COLO668 (cell line): ENCODE measurements around the gene VWDE.

ENCODE experiments used
- DNase-seq: peaks from one replicate; lab custom pipeline; 2025; ENCODE audit not compliant: unreplicated experiment; lab: John Stamatoyannopoulos, UW

The VWDE gene

DNA sequence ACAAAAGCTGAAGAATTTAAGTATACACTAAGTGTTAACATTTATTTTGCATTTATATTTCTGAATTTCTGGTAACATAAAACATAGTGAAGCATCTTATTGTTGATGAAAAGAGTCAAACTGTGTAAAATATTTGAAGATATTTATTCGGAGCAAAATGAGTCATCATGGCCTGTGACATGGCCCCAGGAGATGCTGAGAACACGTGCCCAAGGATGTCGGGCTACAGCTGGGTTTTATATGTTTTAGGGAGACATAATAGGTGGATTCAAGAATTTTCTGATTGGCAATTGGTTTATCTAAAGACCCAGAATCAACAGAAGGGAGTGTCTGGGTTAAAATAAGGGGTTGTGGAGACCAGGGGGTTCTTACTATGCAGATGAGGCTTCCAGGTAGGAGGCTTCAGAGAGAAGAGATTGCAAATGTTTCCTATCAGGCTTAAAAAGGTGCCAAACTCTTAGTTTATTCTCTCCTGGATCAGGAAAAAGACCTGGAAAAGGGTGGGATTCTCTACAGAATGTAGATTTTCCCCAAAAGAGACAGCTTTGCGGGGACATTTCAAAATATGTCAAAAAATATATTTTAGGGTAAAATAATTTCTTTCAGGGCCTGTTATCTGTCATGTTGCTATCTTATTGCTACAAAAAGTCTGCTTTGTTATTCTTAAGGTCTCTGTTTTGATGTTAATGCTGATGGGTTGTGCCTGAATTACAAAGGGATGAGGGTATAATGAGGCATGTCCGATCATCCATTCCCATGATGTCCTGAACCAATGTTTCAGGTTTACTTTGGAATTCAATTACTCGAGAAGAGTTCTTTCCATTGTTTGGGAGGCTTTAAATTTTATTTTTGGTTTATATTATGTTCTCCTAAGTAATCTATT lies 74.5 kb downstream of the VWDE start:
- DNase-seq, result no peak

DNA sequence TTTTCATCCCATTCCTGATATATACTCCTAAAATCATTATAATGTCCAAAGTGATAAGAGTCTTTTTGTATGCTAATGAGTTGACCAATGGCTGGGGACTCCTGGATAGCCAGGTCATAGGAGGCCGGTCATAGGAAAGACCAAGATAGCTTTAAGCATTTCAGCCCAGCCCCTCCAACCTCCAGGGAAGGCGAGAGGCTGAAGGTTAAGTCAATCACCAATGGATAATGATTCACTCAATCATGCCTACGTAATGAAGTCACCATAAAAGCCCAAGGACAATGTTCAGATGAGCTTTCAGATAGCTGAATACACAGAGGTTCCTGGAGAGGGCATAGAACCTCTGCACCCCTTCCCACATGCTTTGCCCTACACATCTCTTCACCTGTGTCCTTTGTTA lies 75.7 kb downstream of the VWDE start:
- DNase-seq, result no peak

DNA sequence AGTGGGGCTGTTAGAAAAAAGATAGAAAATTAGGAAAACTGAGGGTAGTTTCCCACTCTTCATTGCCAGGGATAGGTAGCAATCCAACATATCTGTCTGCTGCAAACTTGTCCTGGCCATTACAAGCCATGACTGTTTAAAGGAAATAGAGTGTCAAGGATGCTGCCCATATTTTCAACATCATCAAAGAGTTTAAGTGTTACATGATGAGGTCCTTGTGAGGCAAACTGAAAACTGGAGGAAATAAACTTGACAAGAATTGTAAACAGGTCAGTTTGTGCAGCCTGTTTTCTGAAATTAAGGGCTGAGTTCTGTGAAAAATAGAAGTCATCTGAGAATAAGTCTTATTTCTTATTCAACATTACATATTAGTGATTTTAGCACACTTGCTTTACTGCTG lies 78.0 kb downstream of the VWDE start:
- DNase-seq, result no peak

DNA sequence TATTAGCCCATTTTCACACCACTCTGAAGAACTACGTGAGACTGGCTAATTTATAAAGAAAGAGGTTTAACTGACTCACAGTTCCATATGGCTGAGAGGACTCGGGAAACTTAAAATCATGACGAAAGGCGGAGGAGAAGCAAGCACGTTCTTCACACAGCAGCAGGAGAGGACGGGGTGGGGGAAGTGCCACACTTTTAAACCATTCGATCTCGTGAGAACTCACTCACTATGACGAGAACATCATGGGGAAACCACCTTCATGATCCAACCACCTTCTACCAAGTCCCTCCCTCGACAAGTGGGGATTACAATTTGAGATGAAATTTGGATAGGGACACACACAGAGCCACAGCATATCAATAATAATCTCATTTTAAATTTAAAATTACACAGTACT lies 80.2 kb downstream of the VWDE start:
- DNase-seq, result no peak

DNA sequence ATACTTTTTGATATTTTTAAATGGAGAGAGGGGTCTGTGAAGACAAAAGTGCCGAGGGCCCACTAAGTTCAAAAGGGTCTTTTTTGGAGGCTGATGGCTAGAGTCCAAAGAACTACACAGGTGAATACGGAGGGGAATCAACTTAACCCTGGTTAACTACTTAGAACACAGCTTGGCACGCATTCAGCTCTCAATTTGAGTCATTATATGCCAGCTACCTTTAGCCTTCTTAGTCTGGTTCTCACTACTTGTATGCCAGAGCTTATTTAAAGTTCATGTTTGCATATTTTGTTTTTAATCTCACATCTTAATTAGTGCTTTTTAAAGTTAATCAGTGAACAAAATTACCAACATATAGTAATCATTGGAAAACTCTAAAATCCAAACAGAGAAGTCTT lies 80.8 kb downstream of the VWDE start:
- DNase-seq, result no peak

DNA sequence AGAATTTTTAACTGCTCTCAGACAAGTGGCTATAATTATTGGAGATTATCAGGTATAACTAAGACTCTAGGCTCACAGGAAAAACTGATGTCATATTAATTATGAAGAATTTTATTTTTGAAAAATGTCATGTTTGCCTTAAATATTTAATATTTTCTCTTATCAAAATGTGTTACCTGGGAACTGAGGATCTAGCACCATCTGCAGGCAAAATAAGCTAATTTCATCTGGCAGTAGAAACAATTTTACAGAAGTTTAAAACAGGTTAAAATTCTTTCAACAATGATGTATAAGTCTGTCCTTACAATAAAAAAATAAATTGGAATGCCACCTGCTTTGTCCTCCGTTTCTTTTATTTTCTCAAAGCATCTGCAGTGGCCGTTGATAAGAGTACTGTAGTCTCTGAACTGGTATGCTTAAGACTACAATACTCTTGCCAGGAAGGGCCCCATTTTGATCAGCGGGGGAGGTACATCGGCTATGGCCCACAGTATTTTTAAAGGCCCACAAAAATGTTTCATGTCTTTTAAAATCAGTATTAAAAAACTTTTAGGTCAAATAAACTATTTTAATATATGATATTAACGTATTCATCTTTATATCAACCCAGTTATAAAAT lies 81.3 kb downstream of the VWDE start:
- no peak for DNase-seq

DNA sequence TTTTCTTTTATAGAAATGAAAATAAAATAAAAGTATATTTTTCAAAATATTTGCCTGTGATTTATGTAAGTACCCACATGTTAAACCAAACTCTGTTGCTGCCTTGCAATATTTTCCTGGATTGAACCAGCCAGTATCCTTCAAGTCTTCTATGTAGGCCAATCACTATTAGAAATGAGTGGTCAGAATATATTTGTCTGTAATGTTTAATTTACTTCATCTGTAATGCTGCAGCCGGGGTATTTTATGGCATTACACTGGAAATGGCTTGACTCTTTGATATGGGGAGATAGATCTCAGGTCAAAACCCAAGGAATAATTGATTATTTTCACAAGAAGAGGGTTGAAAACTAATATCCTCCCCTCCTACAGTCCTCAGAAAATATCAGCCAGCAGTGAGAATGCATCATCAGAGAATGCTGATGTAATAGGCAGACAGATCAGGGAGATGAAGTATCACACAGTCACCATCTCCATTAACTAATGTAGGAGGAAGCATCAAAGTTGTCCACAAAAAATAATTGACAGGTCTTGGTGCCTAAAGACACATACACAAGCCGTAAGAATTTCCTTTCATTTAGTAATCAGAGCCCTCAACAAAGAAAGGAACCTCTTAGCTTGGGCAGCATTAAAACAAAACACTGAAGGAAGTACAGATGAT lies 82.5 kb downstream of the VWDE start:
- DNase-seq, result no peak

DNA sequence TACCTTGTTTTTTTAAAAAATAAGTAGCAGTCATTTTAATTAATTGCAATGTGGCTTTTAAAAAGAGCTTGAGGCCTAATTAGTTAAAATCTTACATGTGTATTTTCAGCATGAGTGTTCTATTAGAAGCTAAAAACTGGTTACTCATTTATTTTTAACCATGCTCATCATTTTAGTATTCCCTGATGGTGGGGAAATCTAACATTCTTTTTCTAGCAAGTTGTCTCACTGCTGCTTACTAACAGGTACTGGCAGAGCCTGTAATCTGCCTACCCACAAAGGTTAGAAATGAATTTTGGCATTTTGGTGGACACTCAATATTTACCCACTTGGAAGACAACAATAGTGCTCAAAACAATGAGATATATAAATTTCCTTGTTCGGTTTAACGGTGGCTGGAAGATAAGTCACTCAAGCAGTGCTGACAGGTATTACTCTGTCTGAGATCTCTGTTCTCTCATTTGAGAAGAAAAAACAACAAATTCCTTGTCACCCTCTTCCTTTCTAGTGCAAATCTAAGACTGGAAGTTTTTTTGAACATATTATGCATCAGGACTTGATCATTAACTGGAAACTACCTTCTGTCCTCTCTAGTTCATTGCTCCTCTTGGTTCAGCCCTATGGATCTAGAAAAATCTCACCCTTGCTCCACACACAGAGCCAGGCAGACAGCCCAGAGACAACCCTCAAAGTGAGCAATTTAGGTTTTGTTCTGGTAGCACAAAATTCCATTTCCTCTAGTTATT lies 83.3 kb downstream of the VWDE start:
- no peak for DNase-seq

DNA sequence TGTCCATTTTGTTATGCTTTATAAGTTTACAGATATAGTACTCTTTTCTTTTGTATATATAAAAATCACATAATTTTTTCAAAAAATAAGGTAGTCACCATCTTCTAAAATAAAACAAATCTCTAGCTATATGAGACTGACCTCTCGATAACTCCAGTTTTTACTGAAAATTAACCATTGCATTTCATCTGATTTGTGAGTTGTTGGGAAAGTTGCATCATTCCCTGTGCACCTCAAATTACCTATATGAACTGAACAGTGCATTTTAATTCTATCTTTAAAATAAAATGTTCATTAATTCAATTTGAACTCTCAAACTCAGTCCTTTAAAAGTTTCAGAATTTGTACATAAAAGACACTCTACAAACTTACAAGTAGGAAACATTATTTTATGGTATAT lies 86.0 kb downstream of the VWDE start:
- DNase-seq, result no peak

DNA sequence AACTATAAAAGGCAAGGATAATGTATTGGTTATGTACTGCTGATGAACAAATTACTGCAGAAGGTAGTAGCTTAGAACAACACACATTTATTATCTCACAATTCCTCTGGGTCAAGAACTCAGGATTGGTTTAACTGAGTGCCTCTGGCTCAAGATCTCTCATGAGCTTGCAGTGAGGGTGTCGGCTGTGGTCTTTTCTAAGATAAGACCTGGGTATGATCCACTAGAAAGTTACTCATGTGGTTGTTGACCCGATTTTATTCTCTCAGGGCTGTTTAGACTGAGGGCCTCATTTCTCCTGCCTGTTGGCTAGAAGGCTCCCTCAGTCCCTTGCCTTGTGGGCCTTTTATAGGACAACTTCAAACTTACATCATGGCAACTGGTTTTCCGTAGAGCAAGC lies 86.7 kb downstream of the VWDE start:
- no peak for DNase-seq

DNA sequence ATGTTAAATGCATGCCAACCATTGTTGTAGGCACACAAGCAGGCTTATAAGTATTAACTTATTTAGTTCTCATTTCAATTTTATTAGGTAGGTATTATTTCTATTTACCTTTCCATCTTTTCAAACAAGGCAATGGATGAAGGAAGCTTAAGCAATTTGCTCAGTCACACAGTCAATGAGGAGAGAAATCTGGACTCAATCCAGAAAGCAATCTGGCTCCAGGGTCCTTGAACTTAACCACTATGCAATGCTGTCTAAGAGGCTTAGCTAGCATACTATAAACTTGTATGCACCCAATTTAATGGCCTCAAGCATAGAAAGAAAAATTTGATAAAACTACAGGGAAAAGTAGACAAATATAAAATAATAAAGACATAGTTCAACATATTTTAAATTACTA lies 88.6 kb downstream of the VWDE start:
- no peak for DNase-seq

DNA sequence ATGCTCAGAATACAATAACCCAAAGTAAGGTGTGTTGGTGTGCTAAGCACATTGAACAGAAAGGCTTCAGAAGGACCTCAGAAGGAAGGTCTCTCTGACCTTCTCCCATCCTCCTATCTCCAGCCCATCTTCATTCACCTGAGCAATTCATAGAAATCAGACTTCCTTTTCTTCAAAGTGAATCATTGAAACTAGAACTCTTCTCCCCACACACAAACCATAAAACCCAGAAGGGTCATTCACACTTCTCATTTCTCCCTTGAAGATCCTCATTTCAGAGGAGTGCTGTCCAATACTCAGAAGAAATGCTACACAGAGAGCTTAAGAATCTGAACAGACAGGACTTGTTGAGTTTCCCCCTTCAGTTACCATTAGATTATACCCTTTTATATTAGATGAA lies 89.5 kb downstream of the VWDE start:
- no peak for DNase-seq

DNA sequence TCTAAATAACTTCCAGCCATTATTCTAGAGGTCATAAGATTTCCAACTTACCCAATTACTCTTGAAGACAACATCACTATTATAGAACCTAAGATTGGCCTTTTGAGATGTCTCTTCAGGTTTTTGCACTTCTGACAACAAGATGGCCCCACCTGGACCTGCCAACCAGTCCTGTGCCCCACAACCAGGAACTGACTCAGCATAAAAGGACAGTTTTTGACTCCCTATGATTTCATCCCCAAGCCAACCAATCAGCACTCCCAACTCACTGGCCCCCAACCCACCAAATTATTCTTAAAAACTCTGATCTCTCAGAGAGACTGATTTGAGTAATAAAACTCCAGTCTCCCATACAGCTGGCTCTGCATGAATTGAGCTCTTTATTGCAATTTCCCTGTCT lies 98.2 kb downstream of the VWDE start:
- DNase-seq, result no peak

DNA sequence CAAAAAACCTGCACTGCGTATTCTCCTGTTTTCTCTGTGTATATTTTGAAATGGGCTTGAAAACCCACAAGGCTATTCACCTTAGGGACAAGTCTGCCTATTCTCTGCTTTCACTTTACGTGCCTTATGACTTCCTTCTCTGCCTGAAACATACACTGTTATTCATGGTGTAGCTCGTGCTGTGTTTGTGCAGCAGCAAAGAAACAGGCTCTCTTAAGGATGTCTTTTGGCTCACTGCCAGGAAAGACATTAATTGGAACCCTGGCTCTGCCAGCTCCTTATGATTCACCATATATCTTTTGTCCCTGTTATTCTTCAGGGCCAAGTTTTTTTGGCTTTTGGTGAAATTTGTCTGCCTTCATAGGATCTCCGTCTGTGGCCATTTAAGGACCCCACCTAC lies 100.2 kb downstream of the VWDE start:
- no peak for DNase-seq

DNA sequence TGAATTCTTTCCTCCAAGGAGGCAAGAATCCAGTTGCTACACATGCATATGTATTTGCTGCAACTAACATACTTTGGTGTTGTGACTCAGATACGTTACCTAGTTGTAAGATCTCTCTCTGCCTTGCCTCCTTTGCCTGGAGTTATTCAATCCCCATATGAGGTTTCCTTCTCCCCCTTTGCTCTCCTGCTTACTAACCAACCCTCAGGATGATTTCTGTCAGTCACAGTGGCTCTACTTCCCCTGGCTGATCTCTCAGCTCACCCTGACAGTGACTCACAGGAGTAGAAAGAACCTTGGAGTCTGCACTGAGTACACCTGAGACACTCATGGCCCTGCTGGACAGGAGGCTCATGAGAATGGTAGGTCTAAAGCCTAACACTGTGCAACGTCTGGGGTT lies 100.6 kb downstream of the VWDE start:
- no peak for DNase-seq

DNA sequence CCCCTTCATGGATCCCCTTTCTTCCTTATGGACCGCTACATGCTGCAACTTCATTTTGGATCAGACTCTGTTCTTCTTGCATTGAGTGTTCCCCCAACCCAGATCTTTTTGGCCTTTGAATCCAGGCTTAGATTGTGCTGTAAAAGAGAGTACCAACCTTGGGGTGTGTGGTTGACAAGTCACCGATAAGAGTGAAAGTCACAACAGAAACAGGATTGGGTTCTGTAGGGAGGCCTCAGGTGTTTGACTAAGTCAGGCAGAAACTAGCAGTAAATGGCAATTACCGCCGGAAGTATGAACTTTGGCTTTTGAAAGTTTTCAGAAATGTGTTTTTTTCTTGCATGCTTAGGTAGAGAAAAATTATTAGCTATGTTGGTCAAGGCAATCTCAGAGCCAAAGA lies 103.2 kb downstream of the VWDE start:
- DNase-seq, result no peak

DNA sequence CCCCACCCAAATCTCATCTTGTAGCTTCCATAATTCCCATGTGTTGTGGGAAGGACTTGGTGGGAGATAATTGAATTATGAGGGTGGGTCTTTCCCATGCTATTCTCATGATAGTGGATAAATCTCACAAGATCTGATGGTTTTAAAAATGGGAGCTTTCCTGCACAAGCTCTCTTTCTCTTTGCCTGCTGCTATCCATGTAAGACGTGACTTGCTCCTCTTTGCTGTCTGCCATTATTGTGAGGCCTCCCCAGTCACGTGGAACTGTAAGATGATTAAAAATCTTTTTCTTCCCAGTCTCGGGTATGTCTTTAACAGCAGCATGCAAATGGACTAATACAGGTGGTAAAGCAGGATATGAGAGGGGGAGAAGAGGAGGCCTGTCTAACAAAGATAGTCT lies 104.3 kb downstream of the VWDE start:
- DNase-seq, result no peak

DNA sequence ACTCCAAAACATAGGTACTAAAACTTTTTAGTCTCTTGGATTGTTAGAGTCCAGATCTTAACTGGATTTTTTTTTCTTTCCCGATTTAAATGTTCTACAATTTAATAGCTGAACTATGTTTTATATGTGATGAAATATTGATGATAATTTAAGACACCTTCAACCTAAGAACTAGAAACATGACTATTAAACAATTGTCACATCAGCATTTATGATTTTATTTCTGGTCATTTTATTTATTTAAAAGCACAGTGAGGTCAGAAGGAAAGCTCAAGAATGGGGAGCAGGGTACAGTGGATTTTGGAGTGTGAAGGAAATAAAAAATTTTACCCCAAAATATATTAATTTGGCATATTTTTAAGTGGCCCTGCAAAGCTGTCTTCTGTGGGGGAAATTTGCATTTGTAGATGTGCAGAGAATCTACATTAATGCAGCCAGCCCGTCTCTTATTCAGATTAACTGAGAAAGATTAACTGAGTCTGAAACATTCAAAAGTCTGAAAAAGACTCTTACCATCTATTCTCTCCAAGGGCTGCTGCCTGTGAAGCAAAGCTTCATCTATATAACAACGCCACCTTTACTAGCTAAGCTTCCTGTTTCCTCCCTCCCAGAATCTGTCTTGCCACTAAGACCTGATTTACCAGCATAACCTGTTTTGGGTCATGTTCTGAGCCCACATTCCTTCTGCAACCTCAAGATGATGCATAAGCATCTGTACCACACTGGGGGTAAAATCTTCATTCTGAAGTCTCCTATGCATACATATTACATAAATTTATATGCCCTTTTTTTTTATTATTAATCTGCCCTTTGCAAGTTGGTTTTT lies 106.2 kb downstream of the VWDE start:
- no peak for DNase-seq

DNA sequence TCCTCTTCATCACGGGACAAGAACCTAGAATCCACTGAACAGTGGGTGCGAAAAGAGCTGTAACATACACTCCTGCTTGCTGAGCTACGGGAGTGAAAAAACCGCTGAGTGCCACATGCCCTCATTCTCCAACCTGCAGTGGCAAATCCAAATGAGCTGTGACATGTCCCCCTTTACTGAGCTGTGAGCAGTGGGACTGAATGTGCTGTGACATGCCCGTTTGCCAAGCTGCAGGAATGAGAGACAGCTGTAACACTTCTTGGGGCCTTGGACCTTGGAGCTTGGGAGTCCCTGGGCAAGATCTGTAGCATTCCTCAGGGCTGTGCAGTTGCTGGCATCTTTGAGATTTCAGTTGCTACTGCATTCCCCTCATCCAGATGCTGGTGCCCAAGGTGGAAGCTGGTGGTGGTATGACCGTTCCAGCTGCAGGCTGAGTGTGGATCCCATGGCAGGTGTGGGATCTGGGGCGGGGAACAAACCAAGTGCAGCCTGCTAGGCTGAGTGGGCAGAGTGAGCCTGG lies 107.6 kb downstream of the VWDE start:
- no peak for DNase-seq

DNA sequence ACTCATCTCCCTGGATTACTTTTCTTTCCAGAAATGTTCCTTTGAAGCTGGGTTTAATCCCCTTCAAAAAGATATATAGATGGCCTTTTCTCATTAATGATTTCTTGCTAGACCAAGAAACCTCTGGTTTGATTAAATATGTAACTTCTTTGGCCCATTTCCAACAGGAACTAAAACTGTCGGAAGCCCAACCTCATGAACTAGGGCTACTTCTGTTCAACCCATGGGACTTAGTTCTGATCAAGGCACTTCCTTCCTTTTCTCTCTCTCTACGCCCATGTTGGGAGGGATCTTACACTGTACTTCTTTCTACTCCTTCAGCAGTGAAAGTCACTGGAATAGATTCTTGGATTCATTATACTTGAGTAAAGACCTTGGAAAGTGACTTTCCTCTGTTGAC lies 109.0 kb downstream of the VWDE start:
- no peak for DNase-seq

DNA sequence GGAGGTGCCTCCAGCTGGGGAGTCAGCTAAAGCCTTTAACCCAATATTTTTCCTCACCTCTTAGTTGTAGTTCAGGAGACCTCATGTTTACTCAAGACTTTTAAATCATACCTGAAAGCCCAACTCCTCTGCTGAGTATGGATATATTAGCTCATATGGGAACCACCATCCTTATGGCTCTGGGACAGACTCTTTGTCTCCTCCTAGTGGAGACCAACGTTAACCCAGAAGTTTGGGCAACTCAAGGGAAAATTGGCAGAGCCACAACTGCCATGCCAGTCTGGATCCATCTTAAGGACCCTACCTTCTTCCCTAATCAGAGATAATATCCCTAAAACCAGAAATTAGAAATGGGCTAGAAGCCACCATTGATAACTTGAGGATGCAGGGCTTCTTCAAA lies 111.8 kb downstream of the VWDE start:
- DNase-seq, result no peak
